Measurements from ENCODE around the gene RNFT2.

DNA sequence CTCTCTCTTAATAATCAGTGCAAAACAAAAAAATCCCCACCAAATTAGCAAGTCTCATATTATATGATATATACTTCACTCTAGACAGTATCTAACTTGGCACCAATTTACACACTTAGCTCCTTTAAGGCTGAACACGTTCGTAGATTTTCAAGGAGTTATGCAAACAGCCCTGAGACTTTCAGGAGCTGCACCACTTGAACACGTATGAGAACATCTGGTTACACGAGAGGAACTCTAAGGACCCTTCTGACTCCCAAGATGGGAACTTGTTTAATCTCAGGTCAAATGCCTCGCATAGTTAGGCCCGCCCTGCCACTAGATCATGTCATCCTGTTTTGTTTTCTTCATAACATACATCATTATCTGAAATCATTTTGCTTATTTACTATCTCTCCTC lies 10.2 kb upstream of the RNFT2 start:
- TF ChIP-seq, protein P1, sequence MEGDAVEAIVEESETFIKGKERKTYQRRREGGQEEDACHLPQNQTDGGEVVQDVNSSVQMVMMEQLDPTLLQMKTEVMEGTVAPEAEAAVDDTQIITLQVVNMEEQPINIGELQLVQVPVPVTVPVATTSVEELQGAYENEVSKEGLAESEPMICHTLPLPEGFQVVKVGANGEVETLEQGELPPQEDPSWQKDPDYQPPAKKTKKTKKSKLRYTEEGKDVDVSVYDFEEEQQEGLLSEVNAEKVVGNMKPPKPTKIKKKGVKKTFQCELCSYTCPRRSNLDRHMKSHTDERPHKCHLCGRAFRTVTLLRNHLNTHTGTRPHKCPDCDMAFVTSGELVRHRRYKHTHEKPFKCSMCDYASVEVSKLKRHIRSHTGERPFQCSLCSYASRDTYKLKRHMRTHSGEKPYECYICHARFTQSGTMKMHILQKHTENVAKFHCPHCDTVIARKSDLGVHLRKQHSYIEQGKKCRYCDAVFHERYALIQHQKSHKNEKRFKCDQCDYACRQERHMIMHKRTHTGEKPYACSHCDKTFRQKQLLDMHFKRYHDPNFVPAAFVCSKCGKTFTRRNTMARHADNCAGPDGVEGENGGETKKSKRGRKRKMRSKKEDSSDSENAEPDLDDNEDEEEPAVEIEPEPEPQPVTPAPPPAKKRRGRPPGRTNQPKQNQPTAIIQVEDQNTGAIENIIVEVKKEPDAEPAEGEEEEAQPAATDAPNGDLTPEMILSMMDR (IDR thresholded peaks at IDR 0.05): no peak
- TF ChIP-seq POLR2A (IDR thresholded peaks at IDR 0.05): no peak

All from lower leg skin (tissue), 3 donors.